Effector memory CD4-positive, alpha-beta T cell (primary cell): Measurements from ENCODE around the gene PVR.
"Not testable (repeated sequence)": the region's sequence is repeated elsewhere in the genome, so short reads cannot be mapped to it uniquely, and the experiment has no call there.

Source experiments
- DNase-seq, 3 donors: peaks; one replicate each; pipeline ENCODE4 v3.0.0-alpha.2; 2020
- H3K27ac ChIP-seq: 2 replicates; pipeline ENCODE4 v1.7.0; 2013; ENCODE audit warnings: mild to moderate bottlenecking, low read length, moderate library complexity; ENCODE audit not compliant: insufficient read depth, poor library complexity, severe bottlenecking
- H3K27me3 ChIP-seq: replicated peaks from 2 replicates; pipeline ENCODE4 v1.7.0; 2013; ENCODE audit warnings: mild to moderate bottlenecking, low read length; ENCODE audit not compliant: insufficient read depth, control insufficient read depth, poor library complexity, severe bottlenecking
- H3K36me3 ChIP-seq: 2 replicates; pipeline ENCODE4 v1.7.0; 2013; ENCODE audit warnings: mild to moderate bottlenecking, low read length, moderate library complexity; ENCODE audit not compliant: control insufficient read depth, insufficient read depth
- H3K4me1 ChIP-seq: 2 replicates; pipeline ENCODE4 v1.7.0; 2013; ENCODE audit warnings: low read length, mild to moderate bottlenecking; ENCODE audit not compliant: control insufficient read depth, insufficient read depth, poor library complexity, severe bottlenecking
- H3K4me3 ChIP-seq: 2 replicates; pipeline ENCODE4 v1.7.0; 2013; ENCODE audit warnings: low read length, low read depth, mild to moderate bottlenecking; ENCODE audit not compliant: insufficient read depth, poor library complexity, severe bottlenecking
- H3K9me3 ChIP-seq: 2 replicates; pipeline ENCODE4 v1.7.0; 2013; ENCODE audit warnings: mild to moderate bottlenecking, low read length, moderate library complexity; ENCODE audit not compliant: control insufficient read depth

The PVR gene

DNA sequence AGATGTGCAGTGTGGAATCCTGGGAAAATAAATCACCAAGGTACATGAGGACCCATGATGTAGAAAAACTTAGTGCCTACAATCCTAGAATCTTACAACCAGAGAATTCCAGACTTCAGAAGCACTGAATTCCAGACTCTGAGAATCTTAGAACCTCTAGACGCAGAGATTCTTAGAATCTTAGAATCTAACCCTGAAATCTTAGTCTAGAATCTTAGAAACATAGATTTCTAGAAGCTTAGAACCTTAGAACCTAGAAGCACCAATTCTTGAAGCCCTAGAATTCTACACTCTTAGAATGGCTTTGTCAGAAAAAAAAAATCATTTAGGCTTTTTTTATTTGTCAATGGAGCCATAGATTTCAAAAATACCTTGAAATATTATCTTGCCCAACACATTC is 61.3 kb downstream of the PVR start:
- Histone ChIP-seq H3K27ac (no peak overlapping the region), H3K4me1 (no peaks in the 10 kb centered on the region), H3K4me3 (no peak overlapping the region), H3K36me3 (no peaks in the 10 kb centered on the region), H3K9me3 (no peaks in the 10 kb centered on the region), H3K27me3 (no peaks in the 10 kb centered on the region)
- no peak for DNase-seq

DNA sequence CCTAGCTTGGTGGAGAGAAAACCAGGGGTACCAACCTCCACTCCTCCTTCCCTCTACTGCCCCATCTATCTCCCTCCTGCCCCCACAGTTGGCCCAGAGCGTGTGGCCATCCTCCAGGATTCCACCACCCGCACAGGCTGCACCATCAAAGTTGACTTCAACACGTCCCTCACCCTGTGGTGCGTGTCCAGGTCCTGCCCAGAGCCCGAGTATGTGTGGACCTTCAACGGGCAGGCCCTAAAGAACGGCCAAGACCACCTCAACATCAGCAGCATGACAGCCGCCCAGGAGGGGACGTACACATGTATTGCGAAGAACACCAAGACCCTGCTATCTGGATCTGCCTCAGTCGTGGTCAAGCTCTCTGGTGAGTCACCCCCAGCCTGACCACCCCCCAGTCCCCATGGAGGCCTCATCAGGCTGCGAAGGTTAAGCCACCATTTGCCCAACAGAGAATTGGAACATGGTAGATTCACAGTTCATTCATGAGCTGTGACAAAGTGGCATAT is 61.8 kb downstream of the PVR start:
- Histone ChIP-seq H3K4me3 (no peak overlapping the region), H3K27me3 (no peaks in the 10 kb centered on the region), H3K27ac (no peak overlapping the region), H3K9me3 (no peaks in the 10 kb centered on the region), H3K4me1 (no peaks in the 10 kb centered on the region), H3K36me3 (no peaks in the 10 kb centered on the region)
- DNase-seq = no peak

DNA sequence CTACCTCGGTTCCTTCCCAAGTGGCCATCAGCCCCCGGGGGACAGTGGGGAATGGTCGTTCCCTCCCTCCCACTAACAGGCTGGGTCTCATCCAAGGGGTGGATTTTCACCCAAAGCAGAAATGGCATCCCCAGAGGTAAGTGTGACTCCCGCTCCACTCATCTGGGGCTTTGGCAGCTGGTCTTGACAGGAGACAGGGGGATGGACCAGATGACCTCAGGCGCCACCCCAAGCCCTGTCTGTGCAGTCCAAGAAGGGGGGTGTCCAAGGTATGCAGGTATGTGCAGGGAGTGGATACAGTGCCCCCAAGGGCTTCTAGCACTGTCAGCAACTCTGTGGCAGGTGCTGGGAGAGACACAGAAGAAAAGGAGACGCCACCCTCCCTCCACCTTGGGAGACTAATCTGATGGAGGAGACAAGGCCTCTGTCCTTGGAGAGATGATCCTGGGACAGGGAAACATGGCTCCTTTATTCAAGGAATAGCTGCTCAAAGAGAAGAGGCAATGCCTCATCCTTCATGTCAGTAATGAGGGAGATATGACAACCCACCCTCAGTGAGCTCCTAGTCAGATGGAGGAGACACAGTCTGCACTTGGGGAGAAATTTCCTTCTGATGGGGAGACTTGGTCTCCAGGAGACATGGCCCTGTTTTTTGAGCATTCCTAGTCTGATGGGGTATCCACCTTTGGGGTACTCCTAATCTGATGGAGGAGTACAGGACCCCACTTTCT is 63.0 kb downstream of the PVR start:
- Histone ChIP-seq H3K27ac (no peak overlapping the region), H3K36me3 (no peaks in the 10 kb centered on the region), H3K4me3 (no peak overlapping the region), H3K27me3 (no peaks in the 10 kb centered on the region), H3K4me1 (no peaks in the 10 kb centered on the region), H3K9me3 (no peaks in the 10 kb centered on the region)
- no peak for DNase-seq

DNA sequence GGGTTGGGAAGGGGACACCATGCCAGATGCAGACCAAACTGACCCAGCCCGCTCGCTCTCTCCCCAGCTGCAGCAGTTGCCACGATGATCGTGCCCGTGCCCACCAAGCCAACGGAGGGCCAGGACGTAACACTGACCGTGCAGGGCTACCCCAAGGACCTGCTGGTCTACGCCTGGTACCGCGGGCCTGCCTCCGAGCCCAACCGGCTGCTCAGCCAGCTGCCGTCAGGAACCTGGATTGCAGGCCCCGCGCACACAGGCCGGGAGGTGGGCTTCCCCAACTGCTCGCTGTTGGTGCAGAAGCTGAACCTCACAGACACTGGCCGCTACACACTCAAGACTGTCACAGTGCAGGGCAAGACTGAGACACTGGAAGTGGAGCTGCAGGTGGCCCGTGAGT is 64.1 kb downstream of the PVR start:
- no peak overlapping the region for H3K4me3 ChIP-seq
- H3K27me3 ChIP-seq = no peaks in the 10 kb centered on the region
- no peak overlapping the region for H3K27ac ChIP-seq
- H3K9me3 ChIP-seq = no peaks in the 10 kb centered on the region
- H3K36me3 ChIP-seq = no peaks in the 10 kb centered on the region
- no peak for DNase-seq
- H3K4me1 ChIP-seq = no peaks in the 10 kb centered on the region

DNA sequence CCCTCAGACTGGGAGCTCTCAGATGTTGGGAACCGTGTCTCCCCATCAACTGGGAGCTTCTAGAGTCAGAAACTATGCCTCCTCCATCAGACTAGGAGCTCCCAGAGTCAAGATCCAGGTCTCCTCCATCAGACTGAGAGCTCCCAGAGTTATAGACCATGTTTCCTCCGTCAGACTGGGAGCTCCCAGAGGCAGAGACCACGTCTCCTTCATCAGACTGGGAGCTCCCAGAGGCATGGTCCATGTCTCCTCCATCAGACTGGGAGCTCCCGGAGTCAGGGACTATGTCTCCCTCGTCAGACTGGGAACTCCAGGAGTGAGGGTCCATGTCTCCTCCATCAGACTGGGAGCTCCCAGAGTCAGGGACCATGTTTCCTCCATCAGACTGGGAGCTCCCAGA is 65.2 kb downstream of the PVR start:
- Histone ChIP-seq H3K4me1 (no peaks in the 10 kb centered on the region), H3K4me3 (no peak overlapping the region), H3K36me3 (no peaks in the 10 kb centered on the region), H3K9me3 (no peaks in the 10 kb centered on the region), H3K27me3 (no peaks in the 10 kb centered on the region), H3K27ac (no peak overlapping the region)
- no peak for DNase-seq

DNA sequence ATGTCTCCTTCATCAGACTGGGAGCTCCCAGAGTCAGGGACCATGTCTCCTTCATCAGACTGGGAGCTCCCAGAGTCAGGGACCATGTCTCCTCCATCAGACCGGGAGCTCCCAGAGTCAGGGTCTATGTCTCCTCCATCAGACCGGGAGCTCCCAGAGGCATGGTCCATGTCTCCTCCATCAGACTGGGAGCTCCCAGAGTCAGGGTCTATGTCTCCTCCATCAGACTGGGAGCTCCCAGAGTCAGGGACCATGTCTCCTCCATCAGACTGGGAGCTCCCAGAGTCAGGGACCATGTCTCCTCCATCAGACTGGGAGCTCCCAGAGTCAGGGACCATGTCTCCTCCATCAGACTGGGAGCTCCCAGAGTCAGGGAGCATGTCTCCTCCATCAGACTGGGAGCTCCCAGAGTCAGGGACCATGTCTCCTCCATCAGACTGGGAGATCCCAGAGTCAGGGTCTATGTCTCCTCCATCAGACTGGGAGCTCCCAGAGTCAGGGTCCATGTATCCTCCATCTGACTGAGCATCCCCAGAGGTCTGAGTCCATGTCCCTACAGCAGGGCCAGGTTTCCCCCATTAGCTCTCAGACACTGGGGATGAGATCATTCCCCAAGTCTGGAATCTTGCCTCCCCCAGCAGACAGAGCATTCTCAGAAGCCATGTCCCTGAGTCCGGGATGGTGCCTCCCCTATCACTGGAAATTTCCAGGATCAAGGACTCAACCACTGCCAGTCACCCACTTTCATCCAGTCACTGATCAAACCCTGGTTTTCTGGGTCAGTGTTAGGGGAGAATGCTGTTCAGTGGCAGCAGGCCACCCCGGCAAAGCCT is 65.9 kb downstream of the PVR start:
- not testable (repeated sequence) for H3K27me3 ChIP-seq, H3K4me3 ChIP-seq, DNase-seq, H3K4me1 ChIP-seq, H3K36me3 ChIP-seq, H3K9me3 ChIP-seq, H3K27ac ChIP-seq

DNA sequence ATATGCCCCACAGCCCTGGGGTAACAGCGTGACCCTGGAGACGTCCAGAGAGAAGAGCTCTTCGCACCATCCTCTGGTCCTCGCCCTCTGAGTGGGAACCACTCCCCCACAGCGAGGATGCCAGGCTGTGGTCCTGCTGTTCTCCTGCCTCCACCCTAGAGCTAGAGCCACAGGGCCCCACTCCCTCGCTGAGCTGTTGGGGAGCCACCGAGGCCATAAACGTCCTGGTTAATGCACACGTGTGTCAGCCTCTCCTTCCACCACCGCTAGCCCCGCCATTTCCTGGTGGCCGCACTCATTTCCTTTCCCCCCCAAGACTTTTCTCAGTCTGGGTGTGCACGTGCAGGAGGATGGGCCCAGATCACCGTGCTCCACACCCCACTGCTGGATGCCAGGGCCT is 66.8 kb downstream of the PVR start:
- H3K4me3 ChIP-seq = no peak overlapping the region
- no peaks in the 10 kb centered on the region for H3K9me3 ChIP-seq
- no peak for DNase-seq
- no peaks in the 10 kb centered on the region for H3K36me3 ChIP-seq
- H3K4me1 ChIP-seq = no peaks in the 10 kb centered on the region
- no peaks in the 10 kb centered on the region for H3K27me3 ChIP-seq
- H3K27ac ChIP-seq = no peak overlapping the region

DNA sequence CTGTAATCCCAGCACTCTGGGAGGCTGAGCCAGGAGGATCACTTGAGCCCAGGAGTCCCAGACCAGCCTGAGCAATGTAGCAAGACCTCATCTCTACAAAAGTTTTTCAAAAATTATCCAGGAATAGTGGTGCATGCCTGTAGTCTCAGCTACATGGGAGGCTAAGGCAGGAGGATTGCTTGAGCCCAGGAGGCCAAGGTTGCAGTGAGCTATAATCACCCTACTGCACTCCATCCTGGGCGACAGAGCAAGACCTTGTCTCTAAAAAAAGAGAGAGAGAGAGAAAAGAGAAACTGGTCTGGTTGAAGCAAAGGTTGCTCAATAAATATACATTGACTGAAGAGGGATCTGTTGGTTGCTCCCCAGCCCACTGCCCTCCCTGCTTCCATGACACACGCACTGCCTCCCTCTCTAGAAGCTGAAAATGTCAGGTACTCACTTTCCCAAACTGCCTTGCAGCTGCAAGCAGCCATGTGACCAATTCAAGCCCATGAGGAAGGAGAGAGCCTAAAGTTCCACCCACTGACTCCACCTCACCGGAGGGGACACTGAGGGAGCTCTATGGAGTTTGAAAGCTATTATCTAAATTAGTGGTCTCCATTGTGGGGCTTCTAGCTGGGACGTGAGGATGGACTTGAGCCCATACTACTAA is 69.3 kb downstream of the PVR start:
- Histone ChIP-seq H3K36me3 (no peaks in the 10 kb centered on the region), H3K4me1 (no peaks in the 10 kb centered on the region), H3K9me3 (no peaks in the 10 kb centered on the region), H3K4me3 (no peak overlapping the region), H3K27me3 (no peaks in the 10 kb centered on the region), H3K27ac (no peak overlapping the region)
- no peak for DNase-seq
